ENCODE data around the gene IFT22.
"Not testable (repeated sequence)": the region's sequence is repeated elsewhere in the genome, so short reads cannot be mapped to it uniquely, and the experiment has no call there.

DNA sequence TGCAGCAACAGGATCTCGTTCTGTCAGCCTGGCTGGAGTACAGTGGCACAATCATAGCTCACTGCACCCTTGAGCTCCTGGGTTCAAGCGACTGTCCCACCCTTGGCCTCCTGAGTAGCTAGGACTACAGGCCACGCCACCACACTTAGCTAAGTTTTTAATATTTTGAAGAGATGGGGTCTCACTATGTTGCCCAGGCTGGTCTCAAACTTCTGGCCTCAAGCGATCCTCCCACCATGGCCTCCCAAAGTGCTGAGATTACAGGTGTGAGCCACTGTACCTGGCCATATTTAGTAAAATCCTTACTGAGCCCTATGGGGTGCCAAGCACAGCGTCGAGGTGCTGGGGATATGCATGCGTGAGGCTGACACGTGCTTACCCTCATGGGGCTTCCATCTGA lies 40.7 kb downstream of the IFT22 start:
- TF ChIP-seq, protein P1, sequence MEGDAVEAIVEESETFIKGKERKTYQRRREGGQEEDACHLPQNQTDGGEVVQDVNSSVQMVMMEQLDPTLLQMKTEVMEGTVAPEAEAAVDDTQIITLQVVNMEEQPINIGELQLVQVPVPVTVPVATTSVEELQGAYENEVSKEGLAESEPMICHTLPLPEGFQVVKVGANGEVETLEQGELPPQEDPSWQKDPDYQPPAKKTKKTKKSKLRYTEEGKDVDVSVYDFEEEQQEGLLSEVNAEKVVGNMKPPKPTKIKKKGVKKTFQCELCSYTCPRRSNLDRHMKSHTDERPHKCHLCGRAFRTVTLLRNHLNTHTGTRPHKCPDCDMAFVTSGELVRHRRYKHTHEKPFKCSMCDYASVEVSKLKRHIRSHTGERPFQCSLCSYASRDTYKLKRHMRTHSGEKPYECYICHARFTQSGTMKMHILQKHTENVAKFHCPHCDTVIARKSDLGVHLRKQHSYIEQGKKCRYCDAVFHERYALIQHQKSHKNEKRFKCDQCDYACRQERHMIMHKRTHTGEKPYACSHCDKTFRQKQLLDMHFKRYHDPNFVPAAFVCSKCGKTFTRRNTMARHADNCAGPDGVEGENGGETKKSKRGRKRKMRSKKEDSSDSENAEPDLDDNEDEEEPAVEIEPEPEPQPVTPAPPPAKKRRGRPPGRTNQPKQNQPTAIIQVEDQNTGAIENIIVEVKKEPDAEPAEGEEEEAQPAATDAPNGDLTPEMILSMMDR (IDR thresholded peaks at IDR 0.05) = not testable (repeated sequence)
- TF ChIP-seq POLR2A (IDR thresholded peaks at IDR 0.05) = not testable (repeated sequence)

Data from breast epithelium (tissue), 3 donors.